ENCODE data around the gene UQCRQ. TPM values are rescaled to one million over a fixed set of nuclear protein-coding genes. Genes with fewer than 3 reads are reported as not detected.

The UQCRQ gene
- total RNA-seq, 2 donors from 2014 or later, result 364 to 379 TPM

DNA sequence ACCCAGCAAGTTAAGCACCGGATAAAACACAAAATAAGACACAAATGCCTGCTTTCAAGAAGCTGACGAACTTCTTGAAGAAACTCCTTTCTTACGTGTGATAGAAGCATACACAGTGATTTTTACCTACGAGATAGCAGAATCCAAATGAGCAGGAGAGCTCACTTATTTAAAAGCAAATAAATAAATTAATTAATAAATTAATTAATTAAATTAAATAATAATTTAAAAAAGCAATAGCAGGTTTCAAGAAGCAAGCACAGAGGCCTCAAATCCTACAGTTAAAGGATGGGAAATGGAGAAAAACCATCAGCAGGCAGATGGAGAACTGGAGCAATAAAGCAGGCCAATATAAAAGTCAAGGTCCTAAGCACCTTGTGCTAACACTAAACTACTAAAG, 24.4 kb downstream of the UQCRQ start:
- intact Hi-C loops (cut with DNase I), result loop anchor here in 1 of 2 donors (5.0 kb wide), 1 partner anchor 169 kb away; no protein-coding TSS in a partner anchor

DNA sequence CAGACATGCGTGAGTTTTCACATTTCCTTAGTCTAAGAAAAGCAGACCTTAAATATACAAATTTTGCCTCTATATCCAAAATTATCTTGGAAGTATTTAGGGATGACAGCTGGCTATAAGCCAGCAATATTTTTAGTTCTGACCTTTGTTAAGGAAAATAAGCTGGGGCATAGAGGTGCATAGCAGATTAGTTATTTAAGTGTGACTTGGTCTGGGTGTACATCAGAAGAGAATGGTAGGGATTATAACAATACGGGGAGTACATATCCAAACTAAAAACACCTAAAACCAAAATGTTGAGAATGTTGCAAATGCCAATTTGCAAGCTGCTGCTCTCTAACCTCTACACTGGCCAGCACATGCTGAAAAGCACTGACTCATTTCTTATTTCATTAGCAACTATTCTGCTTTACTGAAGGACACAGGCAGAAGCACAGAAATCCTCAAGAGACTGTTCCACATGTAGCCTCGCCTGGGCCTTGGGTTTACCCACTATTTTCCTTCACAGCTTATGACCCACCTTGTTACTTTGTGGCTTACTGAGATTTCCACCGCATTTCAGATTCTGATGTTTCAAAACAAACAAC, 29.4 kb downstream of the UQCRQ start:
- intact Hi-C loops (cut with DNase I), result no loop called here
- DNase-seq (ENCODE audit: low spot score), result no peak

More for the DNA sequence above, 24.4 kb downstream of the UQCRQ start:
- DNase-seq (ENCODE audit: low spot score), result no peak

GRCh38 chr5:132896685-132897084, 30.2 kb downstream of the UQCRQ start:
- intact Hi-C loops (cut with DNase I), result no loop called here
- no peak for DNase-seq (ENCODE audit: low spot score)

DNA sequence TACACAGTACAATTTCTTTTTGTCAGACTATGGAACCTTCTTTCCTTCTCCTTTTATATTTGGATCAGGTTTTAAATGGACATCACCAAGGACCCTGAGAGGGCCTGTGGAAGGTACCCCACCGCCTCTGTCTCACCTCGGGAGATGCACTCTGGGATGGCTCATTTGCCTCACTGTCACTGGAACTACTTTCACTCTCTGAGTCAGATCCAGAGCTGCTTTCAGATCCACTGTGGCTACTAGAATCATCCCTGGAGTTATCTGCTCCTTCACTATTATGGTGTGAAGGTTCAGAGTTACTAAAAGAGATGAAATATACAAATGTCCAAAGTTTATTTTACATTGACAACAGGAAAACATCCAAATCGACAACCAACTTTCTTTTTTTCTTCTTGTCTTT, 31.7 kb downstream of the UQCRQ start:
- intact Hi-C loops (cut with DNase I), result no loop called here
- DNase-seq (ENCODE audit: low spot score), result no peak

DNA sequence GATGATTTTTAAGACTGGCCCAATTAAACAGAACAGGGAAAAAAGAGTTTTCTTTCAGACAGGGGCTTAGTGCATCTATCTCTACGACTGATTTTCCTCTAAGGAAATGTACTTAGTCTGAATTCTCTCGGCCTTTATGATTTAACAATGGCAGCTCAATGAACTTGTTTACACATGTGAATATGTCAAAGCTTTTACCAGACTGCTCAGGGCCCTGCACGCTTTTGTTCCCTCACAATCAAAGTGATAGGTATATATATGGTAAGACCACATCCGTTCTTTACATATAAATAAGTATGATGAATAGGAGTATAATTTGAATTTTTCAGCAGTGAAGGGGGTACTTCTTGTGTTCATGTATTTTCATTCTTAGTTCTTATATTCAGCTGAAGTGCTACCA, 34.6 kb downstream of the UQCRQ start:
- no peak for DNase-seq (ENCODE audit: low spot score)
- intact Hi-C loops (cut with DNase I), result no loop called here

GRCh38 chr5:132901730-132902129, 35.3 kb downstream of the UQCRQ start:
- DNase-seq (ENCODE audit: low spot score), result no peak
- intact Hi-C loops (cut with DNase I), result no loop called here

- DNase-seq (ENCODE audit: low spot score), result no peak
- intact Hi-C loops (cut with DNase I), result no loop called here
Measured at GRCh38 chr5:132905938-132906337, 39.5 kb downstream of the UQCRQ start.

DNA sequence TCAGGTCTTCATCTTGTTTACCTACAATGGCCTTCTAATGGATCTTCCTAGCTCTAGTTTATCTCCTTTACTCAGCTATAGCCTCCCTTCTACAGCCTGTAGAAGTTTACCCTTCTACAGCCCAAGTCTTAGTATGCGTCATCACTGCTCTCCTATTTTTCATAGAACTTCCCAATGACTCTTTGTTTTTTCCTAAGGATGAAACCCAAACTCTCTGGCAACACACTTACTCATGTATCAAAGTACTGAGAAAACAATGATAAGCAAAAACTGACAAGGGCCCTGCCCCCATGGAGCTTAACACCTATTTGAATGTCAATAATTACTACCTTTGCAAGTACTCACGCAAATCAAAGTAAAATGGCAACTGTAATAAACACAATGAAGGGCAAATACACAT, 40.7 kb downstream of the UQCRQ start:
- intact Hi-C loops (cut with DNase I), result no loop called here

GRCh38 chr5:132909702-132910101, 43.3 kb downstream of the UQCRQ start:
- no peak for DNase-seq (ENCODE audit: low spot score)
- intact Hi-C loops (cut with DNase I), result loop anchor here in 1 of 2 donors (1.0 kb wide), 1 partner anchor 9 kb away; no protein-coding TSS in a partner anchor

More for the DNA sequence above, 40.7 kb downstream of the UQCRQ start:
- DNase-seq (ENCODE audit: low spot score), result no peak

- DNase-seq (ENCODE audit: low spot score), result no peak
- intact Hi-C loops (cut with DNase I), result no loop called here
Measured at GRCh38 chr5:132915681-132916080, 49.2 kb downstream of the UQCRQ start.

DNA sequence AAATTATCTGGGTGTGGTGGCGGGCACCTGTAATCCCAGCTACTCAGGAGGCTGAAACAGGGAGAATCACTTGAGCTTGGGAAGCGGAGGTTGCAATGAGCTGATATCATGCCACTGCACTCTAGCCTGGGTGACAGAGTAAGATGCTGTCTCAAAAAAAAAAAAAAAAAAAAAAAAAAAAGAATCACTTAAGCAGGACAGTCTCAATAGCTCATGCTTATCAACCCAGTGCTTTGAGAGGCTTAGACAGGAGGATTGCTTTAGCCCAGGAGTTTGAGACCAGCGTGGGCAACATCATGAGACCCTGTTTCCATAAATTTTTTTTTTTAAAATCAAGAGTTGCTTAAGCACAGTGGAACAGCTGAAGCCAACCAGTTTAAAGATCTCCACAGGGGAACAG, 49.6 kb downstream of the UQCRQ start:
- no peak for DNase-seq (ENCODE audit: low spot score)
- intact Hi-C loops (cut with DNase I), result no loop called here

Other genes with a start within 250 kb of the UQCRQ start
- gene IL13, start 208.5 kb upstream of the UQCRQ start, total RNA-seq, result under 1 TPM in 1 of 2 donors, not detected in 1; 0.29 TPM
- not detected for gene IL4, start 192.7 kb upstream of the UQCRQ start, total RNA-seq
- gene KIF3A, start 129.1 kb upstream of the UQCRQ start, total RNA-seq, result 10 to 100 TPM in 1 of 2 donors, 1 to 10 TPM in 1; 7.5 to 10.0 TPM
- not detected for gene CCNI2, start 119.2 kb upstream of the UQCRQ start, total RNA-seq
- 10 to 100 TPM; 42.9 to 54.8 TPM for gene SEPTIN8, start 89.4 kb upstream of the UQCRQ start, total RNA-seq
- gene SOWAHA, start 53.3 kb upstream of the UQCRQ start, total RNA-seq, result not detected
- 1 to 10 TPM; 5.2 to 6.8 TPM for gene SHROOM1, start 36.0 kb upstream of the UQCRQ start, total RNA-seq
- gene GDF9, start 173 bp upstream of the UQCRQ start, total RNA-seq, result under 1 TPM; 0.33 to 0.51 TPM
- gene LEAP2, start 7.0 kb downstream of the UQCRQ start, total RNA-seq, result under 1 TPM; 0.48 to 0.69 TPM
- gene AFF4, start 97.0 kb downstream of the UQCRQ start, total RNA-seq, result 10 to 100 TPM; 78.2 to 90.3 TPM
- gene ZCCHC10, start 159.9 kb downstream of the UQCRQ start, total RNA-seq, result 10 to 100 TPM; 14.8 to 19.0 TPM
- 10 to 100 TPM; 70.4 to 89.8 TPM for gene HSPA4, start 185.4 kb downstream of the UQCRQ start, total RNA-seq

Data from posterior vena cava (tissue), 2 donors.